ENCODE data around the gene JMJD1C.
"Not testable (repeated sequence)": the region's sequence is repeated elsewhere in the genome, so short reads cannot be mapped to it uniquely, and the experiment has no call there.

The JMJD1C gene

GRCh38 chr10:63288170-63288569 lies 177.6 kb downstream of the JMJD1C start:
- no peaks in the 10 kb centered on the region for H3K4me1 ChIP-seq (ENCODE audit: insufficient read depth, insufficient read length)
- TF ChIP-seq SUZ12 (IDR thresholded peaks at IDR 0.05; ENCODE audit: extremely low read depth, insufficient read depth, insufficient read length), result no peak
- TF ChIP-seq YY1 (IDR thresholded peaks at IDR 0.05; ENCODE audit: insufficient read depth, insufficient read length), result no peak
- no peak for TF ChIP-seq ZNF274 (IDR thresholded peaks at IDR 0.05; ENCODE audit: low read depth, low read length)
- H3K4me3 ChIP-seq (ENCODE audit: insufficient read length, low read depth), result no peak overlapping the region
- no peaks in the 10 kb centered on the region for H3K36me3 ChIP-seq (ENCODE audit: insufficient read depth, insufficient read length, low read length)
- H3K27me3 ChIP-seq (ENCODE audit: insufficient read depth, insufficient read length), result no peaks in the 10 kb centered on the region
- no peak for DNase-seq (ENCODE audit: low read depth, low spot score)
- H3K9me3 ChIP-seq (ENCODE audit: insufficient read depth, low read length), result no peaks in the 10 kb centered on the region
- H3K9ac ChIP-seq (ENCODE audit: insufficient read length, low read depth), result no peak overlapping the region

GRCh38 chr10:63286754-63287264 lies 179.0 kb downstream of the JMJD1C start:
- no peaks in the 10 kb centered on the region for H3K4me1 ChIP-seq (ENCODE audit: insufficient read depth, insufficient read length)
- H3K4me3 ChIP-seq (ENCODE audit: insufficient read length, low read depth), result no peak overlapping the region
- TF ChIP-seq SUZ12 (IDR thresholded peaks at IDR 0.05; ENCODE audit: extremely low read depth, insufficient read depth, insufficient read length) (no peak), YY1 (IDR thresholded peaks at IDR 0.05; ENCODE audit: insufficient read depth, insufficient read length) (no peak), ZNF274 (IDR thresholded peaks at IDR 0.05; ENCODE audit: low read depth, low read length) (no peak)
- no peaks in the 10 kb centered on the region for H3K27me3 ChIP-seq (ENCODE audit: insufficient read depth, insufficient read length)
- no peaks in the 10 kb centered on the region for H3K9me3 ChIP-seq (ENCODE audit: insufficient read depth, low read length)
- no peak for DNase-seq (ENCODE audit: low read depth, low spot score)
- H3K9ac ChIP-seq (ENCODE audit: insufficient read length, low read depth), result no peak overlapping the region
- no peaks in the 10 kb centered on the region for H3K36me3 ChIP-seq (ENCODE audit: insufficient read depth, insufficient read length, low read length)

GRCh38 chr10:63286340-63286739 lies 179.4 kb downstream of the JMJD1C start:
- no peaks in the 10 kb centered on the region for H3K36me3 ChIP-seq (ENCODE audit: insufficient read depth, insufficient read length, low read length)
- no peak overlapping the region for H3K9ac ChIP-seq (ENCODE audit: insufficient read length, low read depth)
- no peak for DNase-seq (ENCODE audit: low read depth, low spot score)
- H3K4me3 ChIP-seq (ENCODE audit: insufficient read length, low read depth), result no peak overlapping the region
- no peaks in the 10 kb centered on the region for H3K9me3 ChIP-seq (ENCODE audit: insufficient read depth, low read length)
- TF ChIP-seq YY1 (IDR thresholded peaks at IDR 0.05; ENCODE audit: insufficient read depth, insufficient read length) (no peak), ZNF274 (IDR thresholded peaks at IDR 0.05; ENCODE audit: low read depth, low read length) (no peak)
- H3K4me1 ChIP-seq (ENCODE audit: insufficient read depth, insufficient read length), result no peaks in the 10 kb centered on the region
- H3K27me3 ChIP-seq (ENCODE audit: insufficient read depth, insufficient read length), result no peaks in the 10 kb centered on the region

- H3K9ac ChIP-seq (ENCODE audit: insufficient read length, low read depth); DNase-seq (ENCODE audit: low read depth, low spot score); H3K4me1 ChIP-seq (ENCODE audit: insufficient read depth, insufficient read length); H3K27me3 ChIP-seq (ENCODE audit: insufficient read depth, insufficient read length); H3K4me3 ChIP-seq (ENCODE audit: insufficient read length, low read depth); H3K9me3 ChIP-seq (ENCODE audit: insufficient read depth, low read length); H3K36me3 ChIP-seq (ENCODE audit: insufficient read depth, insufficient read length, low read length): not testable (repeated sequence)
These were observed 181.9 kb downstream of the JMJD1C start for GRCh38 chr10:63283901-63284300.

- Histone ChIP-seq H3K4me1 (ENCODE audit: insufficient read depth, insufficient read length) (no peaks in the 10 kb centered on the region), H3K27me3 (ENCODE audit: insufficient read depth, insufficient read length) (no peaks in the 10 kb centered on the region), H3K9me3 (ENCODE audit: insufficient read depth, low read length) (no peaks in the 10 kb centered on the region), H3K36me3 (ENCODE audit: insufficient read depth, insufficient read length, low read length) (no peaks in the 10 kb centered on the region), H3K4me3 (ENCODE audit: insufficient read length, low read depth) (no peak overlapping the region), H3K9ac (ENCODE audit: insufficient read length, low read depth) (no peak overlapping the region)
- no peak for DNase-seq (ENCODE audit: low read depth, low spot score)
- TF ChIP-seq SUZ12 (IDR thresholded peaks at IDR 0.05; ENCODE audit: extremely low read depth, insufficient read depth, insufficient read length), result no peak
- TF ChIP-seq ZNF274 (IDR thresholded peaks at IDR 0.05; ENCODE audit: low read depth, low read length), result no peak
- no peak for TF ChIP-seq YY1 (IDR thresholded peaks at IDR 0.05; ENCODE audit: insufficient read depth, insufficient read length)
These were observed 182.7 kb downstream of the JMJD1C start for GRCh38 chr10:63283093-63283492.

GRCh38 chr10:63281967-63282366 lies 183.8 kb downstream of the JMJD1C start:
- TF ChIP-seq SUZ12 (IDR thresholded peaks at IDR 0.05; ENCODE audit: extremely low read depth, insufficient read depth, insufficient read length), result no peak
- TF ChIP-seq YY1 (IDR thresholded peaks at IDR 0.05; ENCODE audit: insufficient read depth, insufficient read length), result no peak
- TF ChIP-seq ZNF274 (IDR thresholded peaks at IDR 0.05; ENCODE audit: low read depth, low read length), result no peak
- Histone ChIP-seq H3K36me3 (ENCODE audit: insufficient read depth, insufficient read length, low read length) (no peaks in the 10 kb centered on the region), H3K4me1 (ENCODE audit: insufficient read depth, insufficient read length) (no peaks in the 10 kb centered on the region), H3K27me3 (ENCODE audit: insufficient read depth, insufficient read length) (no peaks in the 10 kb centered on the region), H3K9me3 (ENCODE audit: insufficient read depth, low read length) (no peaks in the 10 kb centered on the region), H3K9ac (ENCODE audit: insufficient read length, low read depth) (no peak overlapping the region), H3K4me3 (ENCODE audit: insufficient read length, low read depth) (no peak overlapping the region)
- DNase-seq (ENCODE audit: low read depth, low spot score), result no peak

- Histone ChIP-seq H3K36me3 (ENCODE audit: insufficient read depth, insufficient read length, low read length) (no peaks in the 10 kb centered on the region), H3K9me3 (ENCODE audit: insufficient read depth, low read length) (no peaks in the 10 kb centered on the region), H3K4me1 (ENCODE audit: insufficient read depth, insufficient read length) (no peaks in the 10 kb centered on the region), H3K27me3 (ENCODE audit: insufficient read depth, insufficient read length) (no peaks in the 10 kb centered on the region), H3K9ac (ENCODE audit: insufficient read length, low read depth) (no peak overlapping the region), H3K4me3 (ENCODE audit: insufficient read length, low read depth) (no peak overlapping the region)
- DNase-seq (ENCODE audit: low read depth, low spot score), result no peak
- TF ChIP-seq YY1 (IDR thresholded peaks at IDR 0.05; ENCODE audit: insufficient read depth, insufficient read length) (no peak), ZNF274 (IDR thresholded peaks at IDR 0.05; ENCODE audit: low read depth, low read length) (no peak), SUZ12 (IDR thresholded peaks at IDR 0.05; ENCODE audit: extremely low read depth, insufficient read depth, insufficient read length) (no peak)
These were observed 185.4 kb downstream of the JMJD1C start for GRCh38 chr10:63280386-63280785.

- H3K36me3 ChIP-seq (ENCODE audit: insufficient read depth, insufficient read length, low read length), result no peaks in the 10 kb centered on the region
- no peaks in the 10 kb centered on the region for H3K27me3 ChIP-seq (ENCODE audit: insufficient read depth, insufficient read length)
- DNase-seq (ENCODE audit: low read depth, low spot score), result no peak
- no peaks in the 10 kb centered on the region for H3K9me3 ChIP-seq (ENCODE audit: insufficient read depth, low read length)
- no peaks in the 10 kb centered on the region for H3K4me1 ChIP-seq (ENCODE audit: insufficient read depth, insufficient read length)
- H3K9ac ChIP-seq (ENCODE audit: insufficient read length, low read depth), result no peak overlapping the region
- H3K4me3 ChIP-seq (ENCODE audit: insufficient read length, low read depth), result no peak overlapping the region
- TF ChIP-seq ZNF274 (IDR thresholded peaks at IDR 0.05; ENCODE audit: low read depth, low read length) (no peak), YY1 (IDR thresholded peaks at IDR 0.05; ENCODE audit: insufficient read depth, insufficient read length) (no peak), SUZ12 (IDR thresholded peaks at IDR 0.05; ENCODE audit: extremely low read depth, insufficient read depth, insufficient read length) (no peak)
These were observed 190.7 kb downstream of the JMJD1C start for GRCh38 chr10:63275094-63275493.

All from NT2/D1 (cell line).